SH-SY5Y (cell line): ENCODE results near the gene TBC1D10B.

ENCODE experiments used
- GATA2 ChIP-seq: IDR thresholded peaks from 2 replicates; pipeline ENCODE4 v1.6.1; 2011; ENCODE audit warnings: mild to moderate bottlenecking, low read depth, low read length
- GATA3 ChIP-seq: IDR thresholded peaks from 2 replicates; pipeline ENCODE4 v1.6.1; 2011; ENCODE audit warnings: low read depth, mild to moderate bottlenecking, low read length, moderate library complexity

- TF ChIP-seq GATA3 (no peak), GATA2 (no peak)
These were observed 43.9 kb upstream of the TBC1D10B start for GRCh38 chr16:30414159-30414558.
